ENCODE data around the gene PCDHGB4. TPM values are rescaled to one million over a fixed set of nuclear protein-coding genes. Genes with fewer than 3 reads are reported as not detected.
"Not testable (repeated sequence)": the region's sequence is repeated elsewhere in the genome, so short reads cannot be mapped to it uniquely, and the experiment has no call there.

The PCDHGB4 gene
- total and polyA plus RNA-seq, 9 of the 15 experiments (the other 6 are each of a cell fraction or from before 2014, with no cell fraction given), result 0.01 to 0.14 (median 0.03) TPM; not detected in 5

- H3K4me3 ChIP-seq; H3K9me1 ChIP-seq (ENCODE audit: control insufficient read depth, insufficient read depth, low read length); H2AFZ ChIP-seq (ENCODE audit: low read depth, low read length); BruUV-seq (replicated peaks); in situ Hi-C loops (cut with MboI); intact Hi-C loops (cut with micrococcal nuclease); H3K27ac ChIP-seq (ENCODE audit: extremely low read depth, low read depth, low read length); H3K9ac ChIP-seq (ENCODE audit: insufficient read depth in 1 of 2, low read depth in 2 of 2, low read length in 2 of 2); H3K4me2 ChIP-seq (ENCODE audit: insufficient read depth, low read length); H3K79me2 ChIP-seq (ENCODE audit: control insufficient read depth, insufficient read depth, low read length); H3K36me3 ChIP-seq (ENCODE audit: control insufficient read depth, insufficient read depth, low read length); H3K9me3 ChIP-seq (replicated peaks; ENCODE audit: control insufficient read depth, insufficient read depth, low read depth, low read length); H4K20me1 ChIP-seq (replicated peaks; ENCODE audit: control insufficient read depth, insufficient read depth, low read length); FAIRE-seq: not testable (repeated sequence)
- DNase-seq (ENCODE audit: extremely low read depth in 1 of 4, low spot score in 3 of 4) (peak; percentile 25 to 41 (median 34)), ATAC-seq (peak; percentile 88)
- peak in 1 of 2 experiments; percentile 46; a peak in 2 of 4 replicates for TF ChIP-seq RAD21 (CRISPR knock-in tag; conservative IDR thresholded peaks at IDR 0.05 in 1 of 2, IDR thresholded peaks at IDR 0.05 in 1 of 2)
- peak; percentile 54 to 71 (median 58) for TF ChIP-seq CTCF (IDR thresholded peaks at IDR 0.05 in 2 of 3, conservative IDR thresholded peaks at IDR 0.05 in 1 of 3; ENCODE audit: insufficient read depth in 2 of 3, low read depth in 1 of 3, low read length in 3 of 3)
- TF ChIP-seq NRF1 (conservative IDR thresholded peaks at IDR 0.05 in 1 of 2, IDR thresholded peaks at IDR 0.05 in 1 of 2), result peak; percentile 40 to 49; a peak in 2 of 4 replicates
- ChIA-PET CTCF (ENCODE audit: low intra/inter-chr PET ratio) (interaction anchor here (0.7 to 1.0 kb wide), 3 partner anchors 81 to 156 kb away, joined by 3 to 4 read pairs (median 3); partner anchors contain the start of gene PCDHGC5), POLR2A (interaction anchor here (0.5 kb wide), 1 partner anchor 232 kb away, joined by 3 read pairs; no protein-coding TSS in a partner anchor)
- peaks cover 3 to 29% of the 10 kb centered on the region in 2 experiments; a peak in 3 of 5 replicates for H3K27me3 ChIP-seq (ENCODE audit: control insufficient read depth in 2 of 2, insufficient read depth in 2 of 2, low read length in 2 of 2)
- 36% methylated on average over 41 of the region's 51 CpGs for WGBS (ENCODE audit: insufficient coverage, low coverage, missing lambda C conversion rate)
- H3K4me1 ChIP-seq (replicated peaks in 1 of 2; ENCODE audit: control insufficient read depth in 2 of 2, insufficient read depth in 2 of 2, low read length in 2 of 2), result peaks cover 0 to 12% of the 10 kb centered on the region in 2 experiments; a peak in 3 of 5 replicates
These were observed 20.4 kb downstream of the PCDHGB4 start, which contains the start of gene PCDHGB6 for GRCh38 chr5:141407790-141408505. Gene PCDHGB6 (plus strand): TSS chr5:141408021. CDS start chr5:141408203, 182 bp downstream.
